Measurements from ENCODE around the gene ZIM2. TPM values are rescaled to one million over a fixed set of nuclear protein-coding genes. Genes with fewer than 3 reads are reported as not detected.

ZIM2 gene
- polyA plus RNA-seq, 1 donor (not counting 4 experiments of a cell fraction or from before 2014, with no cell fraction given), result not detected

- H4K20me1 ChIP-seq (ENCODE audit: control insufficient read depth, extremely low read depth, insufficient read depth, low read length), result no peaks in the 10 kb centered on the region
- no peak overlapping the region for H3K4me3 ChIP-seq (ENCODE audit: control insufficient read depth in 2 of 3, extremely low read depth in 1 of 3, insufficient read depth in 2 of 3, low read depth in 1 of 3, low read length in 3 of 3)
- TF ChIP-seq, protein P1, sequence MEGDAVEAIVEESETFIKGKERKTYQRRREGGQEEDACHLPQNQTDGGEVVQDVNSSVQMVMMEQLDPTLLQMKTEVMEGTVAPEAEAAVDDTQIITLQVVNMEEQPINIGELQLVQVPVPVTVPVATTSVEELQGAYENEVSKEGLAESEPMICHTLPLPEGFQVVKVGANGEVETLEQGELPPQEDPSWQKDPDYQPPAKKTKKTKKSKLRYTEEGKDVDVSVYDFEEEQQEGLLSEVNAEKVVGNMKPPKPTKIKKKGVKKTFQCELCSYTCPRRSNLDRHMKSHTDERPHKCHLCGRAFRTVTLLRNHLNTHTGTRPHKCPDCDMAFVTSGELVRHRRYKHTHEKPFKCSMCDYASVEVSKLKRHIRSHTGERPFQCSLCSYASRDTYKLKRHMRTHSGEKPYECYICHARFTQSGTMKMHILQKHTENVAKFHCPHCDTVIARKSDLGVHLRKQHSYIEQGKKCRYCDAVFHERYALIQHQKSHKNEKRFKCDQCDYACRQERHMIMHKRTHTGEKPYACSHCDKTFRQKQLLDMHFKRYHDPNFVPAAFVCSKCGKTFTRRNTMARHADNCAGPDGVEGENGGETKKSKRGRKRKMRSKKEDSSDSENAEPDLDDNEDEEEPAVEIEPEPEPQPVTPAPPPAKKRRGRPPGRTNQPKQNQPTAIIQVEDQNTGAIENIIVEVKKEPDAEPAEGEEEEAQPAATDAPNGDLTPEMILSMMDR (optimal IDR thresholded peaks at IDR 0.05 in 1 of 3, IDR thresholded peaks at IDR 0.05 in 1 of 3, conservative IDR thresholded peaks at IDR 0.05 in 1 of 3; ENCODE audit: extremely low read depth in 1 of 3, insufficient read depth in 2 of 3, low read length in 3 of 3), result no peak
- TF ChIP-seq EZH2 (IDR thresholded peaks at IDR 0.05; ENCODE audit: low read length), result no peak
- no peaks in the 10 kb centered on the region for H3K9me1 ChIP-seq (ENCODE audit: control insufficient read depth, extremely low read depth, insufficient read depth, low read length)
- H3K27ac ChIP-seq (ENCODE audit: control insufficient read depth, insufficient read depth, low read length), result no peak overlapping the region
- H3K79me2 ChIP-seq (ENCODE audit: control insufficient read depth, insufficient read depth, low read length), result no peaks in the 10 kb centered on the region
- H3K27me3 ChIP-seq (ENCODE audit: control insufficient read depth, extremely low read depth, insufficient read depth, low read length), result no peaks in the 10 kb centered on the region
- dilution Hi-C loops (cut with MboI; ENCODE audit: extremely low pct_ligation_motif_present, low sequenced_read_pairs), result no loop called here
- DNase-seq (ENCODE audit: low read depth, low spot score), result no peak
- no peak overlapping the region for H2AFZ ChIP-seq (ENCODE audit: control insufficient read depth, low read length)
- no peak for FAIRE-seq
- H3K9ac ChIP-seq (ENCODE audit: control insufficient read depth, extremely low read depth, insufficient read depth, low read length), result no peak overlapping the region
- no peak overlapping the region for H3K4me2 ChIP-seq (ENCODE audit: control insufficient read depth, extremely low read depth, insufficient read depth, low read depth, low read length)
- no peaks in the 10 kb centered on the region for H3K36me3 ChIP-seq (ENCODE audit: control insufficient read depth in 2 of 2, extremely low read depth in 1 of 2, insufficient read depth in 2 of 2, low read length in 2 of 2)
- H3K9me3 ChIP-seq (ENCODE audit: control insufficient read depth, low read depth, low read length), result peaks cover 3% of the 10 kb centered on the region
- no peaks in the 10 kb centered on the region for H3K4me1 ChIP-seq (ENCODE audit: control insufficient read depth, extremely low read depth, insufficient read depth, low read length)
These were observed 100.0 kb downstream of the ZIM2 start for GRCh38 chr19:56740501-56740900.

- FAIRE-seq (no peak), DNase-seq (ENCODE audit: low read depth, low spot score) (no peak)
- H2AFZ ChIP-seq (ENCODE audit: control insufficient read depth, low read length), result no peak overlapping the region
- H3K27me3 ChIP-seq (ENCODE audit: control insufficient read depth, extremely low read depth, insufficient read depth, low read length), result no peaks in the 10 kb centered on the region
- no peak overlapping the region for H3K4me3 ChIP-seq (ENCODE audit: control insufficient read depth in 2 of 3, extremely low read depth in 1 of 3, insufficient read depth in 2 of 3, low read depth in 1 of 3, low read length in 3 of 3)
- no peak overlapping the region for H3K9ac ChIP-seq (ENCODE audit: control insufficient read depth, extremely low read depth, insufficient read depth, low read length)
- dilution Hi-C loops (cut with MboI; ENCODE audit: extremely low pct_ligation_motif_present, low sequenced_read_pairs), result no loop called here
- no peaks in the 10 kb centered on the region for H3K36me3 ChIP-seq (ENCODE audit: control insufficient read depth in 2 of 2, extremely low read depth in 1 of 2, insufficient read depth in 2 of 2, low read length in 2 of 2)
- peaks cover 3% of the 10 kb centered on the region for H3K9me3 ChIP-seq (ENCODE audit: control insufficient read depth, low read depth, low read length)
- H3K9me1 ChIP-seq (ENCODE audit: control insufficient read depth, extremely low read depth, insufficient read depth, low read length), result no peaks in the 10 kb centered on the region
- H4K20me1 ChIP-seq (ENCODE audit: control insufficient read depth, extremely low read depth, insufficient read depth, low read length), result no peaks in the 10 kb centered on the region
- TF ChIP-seq EZH2 (IDR thresholded peaks at IDR 0.05; ENCODE audit: low read length), result no peak
- TF ChIP-seq, protein P1 (optimal IDR thresholded peaks at IDR 0.05 in 1 of 3, IDR thresholded peaks at IDR 0.05 in 1 of 3, conservative IDR thresholded peaks at IDR 0.05 in 1 of 3; ENCODE audit: extremely low read depth in 1 of 3, insufficient read depth in 2 of 3, low read length in 3 of 3), result no peak
- H3K79me2 ChIP-seq (ENCODE audit: control insufficient read depth, insufficient read depth, low read length), result no peaks in the 10 kb centered on the region
- H3K27ac ChIP-seq (ENCODE audit: control insufficient read depth, insufficient read depth, low read length), result no peak overlapping the region
- no peaks in the 10 kb centered on the region for H3K4me1 ChIP-seq (ENCODE audit: control insufficient read depth, extremely low read depth, insufficient read depth, low read length)
- no peak overlapping the region for H3K4me2 ChIP-seq (ENCODE audit: control insufficient read depth, extremely low read depth, insufficient read depth, low read depth, low read length)
These were observed 104.0 kb downstream of the ZIM2 start for GRCh38 chr19:56736571-56736970.
